ENCODE data around the gene RBP5.

- TF ChIP-seq GTF3C2 (IDR thresholded peaks at IDR 0.05; ENCODE audit: borderline replicate concordance, extremely low read depth, insufficient read length) (no peak), CTCF (IDR thresholded peaks at IDR 0.05 in 2 of 3, conservative IDR thresholded peaks at IDR 0.05 in 1 of 3; ENCODE audit: insufficient read depth in 2 of 3, low read depth in 1 of 3, low read length in 3 of 3) (no peak), PKNOX1 (IDR thresholded peaks at IDR 0.05) (no peak), CREB1 (IDR thresholded peaks at IDR 0.05) (no peak), CREB1 (CRISPR knock-in tag; IDR thresholded peaks at IDR 0.05) (no peak), PREB (CRISPR knock-in tag; IDR thresholded peaks at IDR 0.05) (no peak), STAT6 (CRISPR knock-in tag; IDR thresholded peaks at IDR 0.05) (no peak), MTA3 (IDR thresholded peaks at IDR 0.05; ENCODE audit: borderline replicate concordance) (no peak), EP300 (IDR thresholded peaks at IDR 0.05; ENCODE audit: low read length) (no peak), HCFC1 (IDR thresholded peaks at IDR 0.05; ENCODE audit: low read depth, low read length) (no peak), ETV6 (IDR thresholded peaks at IDR 0.05; ENCODE audit: borderline replicate concordance in 1 of 2, low read depth in 2 of 2, low read length in 1 of 2) (no peak), ETV6 (CRISPR knock-in tag; IDR thresholded peaks at IDR 0.05; ENCODE audit: borderline replicate concordance) (no peak)
Observed at GRCh38 chr12:7130701-7131501, 2.2 kb upstream of the RBP5 start.
